GM12878 (cell line): ENCODE results near the gene SLC35A1. TPM values are rescaled to one million over a fixed set of nuclear protein-coding genes. Genes with fewer than 3 reads are reported as not detected.

Experiments
- ATAC-seq: fragments of 200-7000 bp; cut with Tn5 transposase; 3 replicates; pipeline ENCODE4 v1.9.1; 2020; ENCODE audit warnings: mild to moderate bottlenecking, moderate library complexity
- BruUV-seq: library from RNA; stranded (reverse); fragments of 400-500 nt; replicated peaks from 2 replicates; lab custom pipeline; 2021; lab: Mats Ljungman, UMichigan
- CTCF ChIA-PET: fragments of 300-600 bp; sonication (Branson Sonifier 250); formaldehyde crosslinking; extraction: SDS; loops from one replicate; lab custom pipeline; 2021; ENCODE audit warnings: inconsistent platforms; lab: Yijun Ruan, JAX
- POLR2A ChIA-PET: fragments of 350-600 bp; formaldehyde crosslinking; extraction: SDS; loops from one replicate; lab custom pipeline; 2021; ENCODE audit warnings: inconsistent platforms; lab: Charles Lee
- RAD21 ChIA-PET: fragments of 300-600 bp; sonication (Branson Sonifier 250); formaldehyde crosslinking; loops from one replicate; lab custom pipeline; 2023; ENCODE audit warnings: antibody characterized with exemption; ENCODE audit not compliant: unreplicated experiment; lab: Charles Lee
- SMC1A ChIA-PET: fragments of 300-600 bp; sonication (Branson Sonifier 250); formaldehyde crosslinking; loops from one replicate; lab custom pipeline; 2023; ENCODE audit not compliant: unreplicated experiment, uncharacterized antibody; lab: Charles Lee
- DNase-seq: peaks from one replicate; pipeline ENCODE4 v3.0.0-alpha.2; 2011; ENCODE audit warnings: low read depth, low spot score
- FAIRE-seq: peaks from 3 replicates; lab custom pipeline; 2011; peaks lifted over from hg19 to GRCh38; lab: Jason Lieb, UNC
- H2AFZ ChIP-seq: 2 replicates; pipeline ENCODE4 v1.6.0; 2011; ENCODE audit warnings: low read depth, low read length, control low read depth; ENCODE audit not compliant: control insufficient read depth
- H3K27ac ChIP-seq: 2 replicates; pipeline ENCODE4 v1.5.1; 2011; ENCODE audit warnings: control low read depth; ENCODE audit not compliant: control insufficient read depth, insufficient read depth
- H3K27me3 ChIP-seq, 2 experiments: replicated peaks in 1 of 2; 2 replicates each; pipeline versions ENCODE4 v1.6.0 to v1.6.1; 2011; ENCODE audit warnings: low read length in 1 of 2; ENCODE audit not compliant: control insufficient read depth in 2 of 2, insufficient read depth in 2 of 2
- H3K36me3 ChIP-seq, 2 experiments: 2 replicates each; pipeline ENCODE4 v1.5.1; 2011; ENCODE audit warnings: low read length in 1 of 2; ENCODE audit not compliant: control insufficient read depth in 2 of 2, insufficient read depth in 2 of 2
- H3K4me1 ChIP-seq: 2 replicates; pipeline ENCODE4 v1.6.1; 2011; ENCODE audit warnings: mild to moderate bottlenecking, low read length, moderate library complexity, mixed read lengths; ENCODE audit not compliant: control insufficient read depth, insufficient read depth
- H3K4me2 ChIP-seq: 2 replicates; pipeline ENCODE4 v1.6.0; 2011; ENCODE audit warnings: control low read depth; ENCODE audit not compliant: control insufficient read depth, insufficient read depth
- H3K4me3 ChIP-seq: fragments of 200-600 bp; sonication (generic); 2 replicates; pipeline ENCODE4 v1.5.1; 2016
- H3K79me2 ChIP-seq: 2 replicates; pipeline ENCODE4 v1.6.0; 2011; ENCODE audit warnings: low read length; ENCODE audit not compliant: control insufficient read depth, insufficient read depth
- H3K9ac ChIP-seq: 2 replicates; pipeline ENCODE4 v1.8.0; 2011; ENCODE audit warnings: low read length, control low read depth, mixed read lengths; ENCODE audit not compliant: control insufficient read depth, insufficient read depth
- H3K9me3 ChIP-seq: replicated peaks from 3 replicates; pipeline ENCODE4 v1.5.1; 2011; ENCODE audit warnings: mild to moderate bottlenecking, low read length; ENCODE audit not compliant: control insufficient read depth, insufficient read depth
- H4K20me1 ChIP-seq: 2 replicates; pipeline ENCODE4 v1.6.0; 2011; ENCODE audit not compliant: control insufficient read depth, insufficient read depth
- CBX5 ChIP-seq: sonication (generic); IDR thresholded peaks from 2 replicates; pipeline ENCODE4 v1.6.1; 2016; ENCODE audit warnings: low read depth, moderate library complexity, mild to moderate bottlenecking, inconsistent platforms
- E2F4 ChIP-seq: IDR thresholded peaks from 2 replicates; pipeline ENCODE4 v1.6.1; 2012; ENCODE audit warnings: low read depth, low read length, improper control_type of control experiment
- NBN ChIP-seq: fragments of 450-650 bp; IDR thresholded peaks from 2 replicates; pipeline ENCODE4 v1.6.1; 2016
- PML ChIP-seq: IDR thresholded peaks from 2 replicates; pipeline ENCODE4 v1.6.1; 2012; ENCODE audit warnings: low read length, inconsistent platforms
- POLR2A ChIP-seq: IDR thresholded peaks from 2 replicates; pipeline ENCODE4 v1.6.1; 2011; ENCODE audit warnings: low read depth, mild to moderate bottlenecking, low read length
- SMAD1 ChIP-seq: fragments of 450-650 bp; IDR thresholded peaks from 2 replicates; pipeline ENCODE4 v1.6.1; 2018; ENCODE audit warnings: mild to moderate bottlenecking, low read depth; ENCODE audit not compliant: partially characterized antibody
- STAT1 ChIP-seq: fragments of 450-650 bp; conservative IDR thresholded peaks from 2 replicates; pipeline ENCODE4 v1.6.1; 2014; ENCODE audit warnings: antibody characterized with exemption, mild to moderate bottlenecking
- TCF12 ChIP-seq: IDR thresholded peaks from 2 replicates; pipeline ENCODE4 v1.6.1; 2011; ENCODE audit warnings: low read depth, mild to moderate bottlenecking, low read length
- ZBTB40 ChIP-seq: fragments of 450-650 bp; IDR thresholded peaks from 2 replicates; pipeline ENCODE4 v1.6.1; 2016; ENCODE audit warnings: mild to moderate bottlenecking, moderate library complexity, borderline replicate concordance
- WGBS: methylation state at CpG from one replicate; pipeline ENCODE4 v1.1.6; 2016; ENCODE audit warnings: low lambda C conversion rate; ENCODE audit not compliant: insufficient replicate concordance, insufficient coverage; ENCODE audit errors: missing lambda C conversion rate; 5-methylcytosine and 5-hydroxymethylcytosine counted together
- in situ Hi-C: fragments of 300-500 bp; cut with MboI; formaldehyde crosslinking; loops from 9 replicates; pipeline ENCODE4 v1.14.3; 2018; ENCODE audit warnings: mixed read lengths
- intact Hi-C: fragments of 100-400 bp; cut with micrococcal nuclease; formaldehyde crosslinking; loops from one replicate; pipeline ENCODE4 v1.14.2; 2022; ENCODE audit not compliant: unreplicated experiment
- polyA plus RNA-seq, 11 experiments: library from polyadenylated mRNA; depleted of rRNA in 4 of 11; unstranded in 6 of 11; stranded (reverse) in 5 of 11; fragments of >200 nt; fragmentation: Nextera tagmentation in 4 of 11; fragmentation: Illumina TruSeq in 1 of 11; extraction: Ambion mirVana in 4 of 11; extraction: Trizol in 1 of 11; gene quantifications; 1 replicate in 1 of 11; 2 replicates in 10 of 11; pipeline versions ENCODE4 v1.2.1 to v1.2.3, GENCODE V29; 2011 to 2016; ENCODE audit warnings: inconsistent platforms in 2 of 11, missing spikeins in 2 of 11, low read depth in 1 of 11
- total RNA-seq, 4 experiments: library from RNA; depleted of rRNA in 3 of 4; stranded (reverse); fragments of >200 nt in 3 of 4; fragmentation: Illumina TruSeq in 1 of 4; extraction: Trizol in 1 of 4; gene quantifications; 2 replicates each; pipeline versions ENCODE4 v1.2.1 to v1.2.3, GENCODE V29; 2013 to 2021
- TF ChIP-seq, protein P1 (sequence below): fragments of 450-650 bp; IDR thresholded peaks from 2 replicates; pipeline ENCODE4 v1.6.1; 2014; ENCODE audit warnings: mild to moderate bottlenecking
- TF ChIP-seq, protein P2 (sequence below): fragments of 150-350 bp; IDR thresholded peaks from 2 replicates; pipeline ENCODE4 v1.6.1; 2014; ENCODE audit warnings: mild to moderate bottlenecking, low read depth, low read length

SLC35A1 gene
- total and polyA plus RNA-seq, 10 of the 15 experiments (the other 5 are each of a cell fraction or from before 2014, with no cell fraction given), result 7.1 to 28.0 (median 12.4) TPM

- WGBS, result 100% methylated on average over 1 of the region's 1 CpG
- no peaks in the 10 kb centered on the region for H4K20me1 ChIP-seq
- H3K4me1 ChIP-seq, result no peaks in the 10 kb centered on the region
- POLR2A ChIA-PET, result no interaction called here
- no peak overlapping the region for H2AFZ ChIP-seq
- BruUV-seq, result no TSS peak
- no peaks in the 10 kb centered on the region; a peak in 3 of 4 replicates for H3K36me3 ChIP-seq
- in situ Hi-C loops, result no loop called here
- TF ChIP-seq, protein P1, sequence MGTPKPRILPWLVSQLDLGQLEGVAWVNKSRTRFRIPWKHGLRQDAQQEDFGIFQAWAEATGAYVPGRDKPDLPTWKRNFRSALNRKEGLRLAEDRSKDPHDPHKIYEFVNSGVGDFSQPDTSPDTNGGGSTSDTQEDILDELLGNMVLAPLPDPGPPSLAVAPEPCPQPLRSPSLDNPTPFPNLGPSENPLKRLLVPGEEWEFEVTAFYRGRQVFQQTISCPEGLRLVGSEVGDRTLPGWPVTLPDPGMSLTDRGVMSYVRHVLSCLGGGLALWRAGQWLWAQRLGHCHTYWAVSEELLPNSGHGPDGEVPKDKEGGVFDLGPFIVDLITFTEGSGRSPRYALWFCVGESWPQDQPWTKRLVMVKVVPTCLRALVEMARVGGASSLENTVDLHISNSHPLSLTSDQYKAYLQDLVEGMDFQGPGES, result no peak
- TF ChIP-seq TCF12 (no peak), E2F4 (no peak), NBN (no peak), CBX5 (no peak), STAT1 (no peak), PML (no peak), SMAD1 (no peak), POLR2A (no peak), ZBTB40 (no peak)
- TF ChIP-seq, protein P2, sequence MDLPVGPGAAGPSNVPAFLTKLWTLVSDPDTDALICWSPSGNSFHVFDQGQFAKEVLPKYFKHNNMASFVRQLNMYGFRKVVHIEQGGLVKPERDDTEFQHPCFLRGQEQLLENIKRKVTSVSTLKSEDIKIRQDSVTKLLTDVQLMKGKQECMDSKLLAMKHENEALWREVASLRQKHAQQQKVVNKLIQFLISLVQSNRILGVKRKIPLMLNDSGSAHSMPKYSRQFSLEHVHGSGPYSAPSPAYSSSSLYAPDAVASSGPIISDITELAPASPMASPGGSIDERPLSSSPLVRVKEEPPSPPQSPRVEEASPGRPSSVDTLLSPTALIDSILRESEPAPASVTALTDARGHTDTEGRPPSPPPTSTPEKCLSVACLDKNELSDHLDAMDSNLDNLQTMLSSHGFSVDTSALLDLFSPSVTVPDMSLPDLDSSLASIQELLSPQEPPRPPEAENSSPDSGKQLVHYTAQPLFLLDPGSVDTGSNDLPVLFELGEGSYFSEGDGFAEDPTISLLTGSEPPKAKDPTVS, result no peak
- TF ChIP-seq, all 136 proteins: peak for 0
- intact Hi-C loops, result no loop called here
- ChIA-PET CTCF (no interaction called here), SMC1A (interaction anchor here (0.7 kb wide), 1 partner anchor 484 kb away, joined by 3 read pairs; no protein-coding TSS in a partner anchor), RAD21 (no interaction called here)
- DNase-seq (no peak), ATAC-seq (no peak), FAIRE-seq (no peak)
- no peak overlapping the region for H3K9ac ChIP-seq
- H3K4me2 ChIP-seq, result no peak overlapping the region
- no peaks in the 10 kb centered on the region for H3K27me3 ChIP-seq
- no peak overlapping the region for H3K27ac ChIP-seq
- H3K4me3 ChIP-seq, result no peak overlapping the region
- no peaks in the 10 kb centered on the region for H3K9me3 ChIP-seq
- H3K79me2 ChIP-seq, result no peaks in the 10 kb centered on the region
Observed at GRCh38 chr6:87529221-87529620, 56.4 kb downstream of the SLC35A1 start.
